RKO (cell line): Measurements from ENCODE around the gene MUC2.

Source experiments
- DNase-seq: peaks from one replicate; pipeline ENCODE4 v3.0.0-alpha.2; 2016; ENCODE audit warnings: low spot score

MUC2 gene

DNA sequence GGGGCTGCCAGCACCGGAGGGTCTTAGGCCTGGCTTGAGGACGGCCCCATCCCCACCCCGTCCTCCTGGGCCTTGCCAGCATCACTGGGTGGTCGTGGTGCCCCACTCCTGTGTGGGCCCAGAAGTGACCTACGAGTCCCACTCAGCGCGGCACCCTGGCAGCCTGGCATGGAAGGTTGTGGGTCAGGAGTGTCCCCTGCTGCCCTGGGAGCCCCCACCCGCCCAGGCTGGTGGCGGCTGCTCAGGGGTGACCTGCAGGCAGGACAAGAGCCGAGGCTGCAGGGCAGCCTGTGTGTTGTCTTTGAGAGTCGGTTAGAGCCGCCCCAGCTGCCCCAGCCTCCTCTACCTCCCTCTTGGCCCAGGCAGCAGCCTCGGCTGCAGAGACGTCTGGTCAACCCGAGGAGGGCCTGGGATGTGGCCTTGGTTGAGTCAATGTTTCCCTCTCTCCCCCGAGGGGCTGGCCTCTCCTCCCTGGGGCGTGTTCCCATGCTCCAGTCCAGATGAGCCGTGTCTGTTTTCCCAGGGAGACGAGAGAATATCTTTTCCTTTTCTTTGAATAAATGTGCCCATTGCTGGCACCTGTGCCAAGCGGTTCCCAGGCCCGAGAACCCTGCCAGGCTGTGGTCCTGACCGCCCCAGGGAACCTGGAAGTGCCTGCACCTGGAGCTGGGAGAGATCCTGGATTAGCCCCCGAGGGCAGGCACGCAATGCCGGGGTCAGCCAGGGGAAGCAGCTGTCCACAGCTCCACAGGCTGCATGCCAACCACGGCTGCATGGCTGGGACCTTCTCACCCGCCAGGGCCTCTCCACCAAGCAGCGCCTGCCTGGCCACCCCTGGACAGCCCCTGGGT lies 47.4 kb downstream of the MUC2 start:
- no peak for DNase-seq

- no peak for DNase-seq
Measured at GRCh38 chr11:1122664-1123002, 48.0 kb downstream of the MUC2 start.

- no peak for DNase-seq
Measured at GRCh38 chr11:1123970-1124369, 49.3 kb downstream of the MUC2 start.
